Upper lobe of left lung (tissue), 6 donors: ENCODE results near the gene MBP. TPM values are rescaled to one million over a fixed set of nuclear protein-coding genes. Genes with fewer than 3 reads are reported as not detected.
A peak's percentile ranks its signal among the peaks of the same experiment; 100 is the strongest.

Experiments
- ATAC-seq, 2 donors: fragments of 200-7000 bp; cut with Tn5 transposase; one replicate each; pipeline ENCODE4 v1.9.1; 2022; ENCODE audit warnings: mild to moderate bottlenecking in 2 of 2, moderate library complexity in 2 of 2; ENCODE audit not compliant: low FRiP score in 2 of 2
- DNase-seq, 2 donors: peaks; one replicate each; pipeline ENCODE4 v3.0.0-alpha.2; 2019 to 2020
- H3K27ac ChIP-seq, 4 donors: fragments of 200-600 bp; sonication (generic); one replicate each; pipeline ENCODE4 v1.5.1; 2016 to 2019
- H3K27me3 ChIP-seq, 4 donors: fragments of 200-600 bp; sonication (generic); one replicate each; pipeline ENCODE4 v1.5.1; 2017 to 2019
- H3K36me3 ChIP-seq, 4 donors: fragments of 200-600 bp; sonication (generic); one replicate each; pipeline ENCODE4 v1.5.1; 2016 to 2019
- H3K4me1 ChIP-seq, 4 donors: fragments of 200-600 bp; sonication (generic); one replicate each; pipeline ENCODE4 v1.5.1; 2018 to 2019
- H3K4me3 ChIP-seq, 4 donors: fragments of 200-600 bp; sonication (generic); one replicate each; pipeline ENCODE4 v1.5.1; 2017 to 2019; ENCODE audit warnings: mild to moderate bottlenecking in 2 of 4, moderate library complexity in 1 of 4
- H3K9me3 ChIP-seq, 4 donors: fragments of 200-600 bp; sonication (generic); one replicate each; pipeline ENCODE4 v1.5.1; 2018 to 2019
- EP300 ChIP-seq, 4 donors: sonication (generic); formaldehyde crosslinking; IDR thresholded peaks; one replicate each; pipeline ENCODE4 v1.5.1; 2017; ENCODE audit warnings: antibody characterized with exemption in 4 of 4, control low read depth in 2 of 4
- POLR2A ChIP-seq, 4 donors: fragments of 450-650 bp; IDR thresholded peaks; one replicate each; pipeline ENCODE4 v1.5.1; 2016 to 2017; ENCODE audit warnings: antibody characterized with exemption in 4 of 4, mild to moderate bottlenecking in 2 of 4
- POLR2AphosphoS5 ChIP-seq, 2 donors: sonication (generic); formaldehyde crosslinking; IDR thresholded peaks; one replicate each; pipeline ENCODE4 v1.5.1; 2017; ENCODE audit warnings: antibody characterized with exemption in 2 of 2
- WGBS, 2 donors: methylation state at CpG; one replicate each; pipeline ENCODE4 v1.1.5; 2017 to 2018; 5-methylcytosine and 5-hydroxymethylcytosine counted together
- total RNA-seq, 6 donors: library from RNA; depleted of rRNA in 4 of 6; stranded (reverse); fragments of >200 nt in 4 of 6; gene quantifications; one replicate each; pipeline versions ENCODE4 v1.1.0 to v1.2.1, GENCODE V29; 2016 to 2021
- TF ChIP-seq, protein P1 (sequence below), 6 experiments: fragments of 450-650 bp in 4 of 6; fragments of 200-600 bp in 2 of 6; sonication (generic) in 2 of 6; IDR thresholded peaks; one replicate each; pipeline ENCODE4 v1.5.1; 2016 to 2019; ENCODE audit warnings: antibody characterized with exemption in 6 of 6
- donor health status: DM: no; HTN: no; CAD: no; lungs with moderate emphysema.
- donor health status: DM: no; HTN: yes; CAD: no; lungs with severe emphysema.

The MBP gene
- total RNA-seq, 6 donors from 2014 or later: 55.5 to 87.6 (median 68.8) TPM

DNA sequence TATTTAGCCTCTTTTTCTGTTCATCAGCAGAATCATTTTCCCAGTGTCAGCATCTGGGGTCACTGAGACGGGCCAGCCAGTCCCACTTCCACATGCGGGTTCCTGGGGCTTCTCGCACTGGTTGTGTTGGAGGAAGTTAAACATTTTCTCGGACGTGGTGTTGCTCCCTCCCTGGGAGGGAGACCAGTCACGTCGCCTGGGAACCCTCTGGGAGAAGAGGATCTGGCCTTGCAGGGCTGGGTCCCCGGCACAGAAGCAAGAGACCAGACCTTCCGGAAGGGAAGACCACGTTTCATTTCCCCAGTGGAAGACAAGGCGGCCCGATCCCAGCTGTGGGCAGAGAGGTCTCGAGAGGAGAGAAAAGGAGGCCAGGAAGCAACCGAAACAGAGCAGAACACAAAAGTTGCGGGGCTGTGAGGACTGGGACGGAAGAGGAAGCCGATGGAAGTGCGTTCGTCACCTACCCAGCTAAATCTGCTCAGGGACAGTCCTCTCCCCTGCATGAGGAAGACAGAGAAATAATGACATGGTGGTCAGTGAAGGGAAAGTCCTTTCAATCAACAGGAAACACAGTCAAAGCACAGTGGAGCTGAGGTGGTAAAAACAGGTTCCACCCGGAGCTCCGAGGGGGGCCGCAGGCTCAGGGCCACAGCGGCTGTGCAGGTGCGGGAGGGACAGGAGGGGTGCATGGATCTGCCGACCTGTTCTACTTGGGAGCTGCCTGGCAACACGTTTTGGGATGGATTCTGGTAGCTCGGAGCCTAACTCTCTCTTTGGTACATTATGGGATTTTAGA is 144.4 kb downstream of the MBP start:
- Histone ChIP-seq H3K4me1 (peaks cover 0 to 3% (median 2%) of the 10 kb centered on the region in 4 donors), H3K36me3 (no peaks in the 10 kb centered on the region), H3K27ac (peak overlapping the region in 1 of 4 donors; percentile 69), H3K9me3 (no peaks in the 10 kb centered on the region), H3K4me3 (no peak overlapping the region), H3K27me3 (no peaks in the 10 kb centered on the region)
- TF ChIP-seq, protein P1, sequence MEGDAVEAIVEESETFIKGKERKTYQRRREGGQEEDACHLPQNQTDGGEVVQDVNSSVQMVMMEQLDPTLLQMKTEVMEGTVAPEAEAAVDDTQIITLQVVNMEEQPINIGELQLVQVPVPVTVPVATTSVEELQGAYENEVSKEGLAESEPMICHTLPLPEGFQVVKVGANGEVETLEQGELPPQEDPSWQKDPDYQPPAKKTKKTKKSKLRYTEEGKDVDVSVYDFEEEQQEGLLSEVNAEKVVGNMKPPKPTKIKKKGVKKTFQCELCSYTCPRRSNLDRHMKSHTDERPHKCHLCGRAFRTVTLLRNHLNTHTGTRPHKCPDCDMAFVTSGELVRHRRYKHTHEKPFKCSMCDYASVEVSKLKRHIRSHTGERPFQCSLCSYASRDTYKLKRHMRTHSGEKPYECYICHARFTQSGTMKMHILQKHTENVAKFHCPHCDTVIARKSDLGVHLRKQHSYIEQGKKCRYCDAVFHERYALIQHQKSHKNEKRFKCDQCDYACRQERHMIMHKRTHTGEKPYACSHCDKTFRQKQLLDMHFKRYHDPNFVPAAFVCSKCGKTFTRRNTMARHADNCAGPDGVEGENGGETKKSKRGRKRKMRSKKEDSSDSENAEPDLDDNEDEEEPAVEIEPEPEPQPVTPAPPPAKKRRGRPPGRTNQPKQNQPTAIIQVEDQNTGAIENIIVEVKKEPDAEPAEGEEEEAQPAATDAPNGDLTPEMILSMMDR (IDR thresholded peaks at IDR 0.05): no peak
- TF ChIP-seq POLR2A (IDR thresholded peaks at IDR 0.05): peak in 1 of 4 donors; percentile 47
- DNase-seq (peak in 1 of 2 donors; percentile 48), ATAC-seq (peak in 1 of 2 donors; percentile 75)
- WGBS, 2 donors: 69% methylated on average over 26 to 27 of the region's 27 CpGs

DNA sequence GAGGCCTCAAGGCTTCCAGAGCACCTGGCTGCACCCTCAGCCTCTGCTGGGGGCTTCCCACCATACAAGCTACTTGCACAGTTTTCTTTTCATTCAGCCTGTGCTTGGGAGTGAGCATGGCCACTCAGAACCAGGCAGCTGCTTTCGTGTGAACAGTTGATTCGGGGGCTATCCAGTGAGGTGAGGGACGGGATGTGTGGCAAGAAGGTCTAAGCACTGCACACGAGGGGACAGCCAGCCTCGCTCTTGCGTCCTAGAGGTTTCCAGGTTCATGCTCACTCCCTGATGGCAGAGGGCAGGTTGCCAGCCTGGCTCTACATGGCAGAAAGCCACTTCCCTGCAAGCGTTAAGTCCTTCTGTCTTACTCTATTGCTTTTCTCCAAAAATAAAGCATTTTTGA is 146.2 kb downstream of the MBP start:
- Histone ChIP-seq H3K27me3 (no peaks in the 10 kb centered on the region), H3K4me1 (peaks cover 0 to 7% (median 4%) of the 10 kb centered on the region in 4 donors), H3K4me3 (no peak overlapping the region), H3K36me3 (no peaks in the 10 kb centered on the region), H3K9me3 (no peaks in the 10 kb centered on the region), H3K27ac (no peak overlapping the region)
- 78 to 91% methylated on average over 5 to 7 of the region's 7 CpGs for WGBS, 2 donors
- TF ChIP-seq, protein P1 (IDR thresholded peaks at IDR 0.05): no peak
- ATAC-seq (no peak), DNase-seq (no peak)

- 95 to 98% methylated on average over 9 of the region's 9 CpGs for WGBS, 2 donors
- no peak overlapping the region for H3K4me3 ChIP-seq
- no peaks in the 10 kb centered on the region for H3K36me3 ChIP-seq
- peaks cover 0 to 7% (median 4%) of the 10 kb centered on the region in 4 donors for H3K4me1 ChIP-seq
- no peak for TF ChIP-seq POLR2A (IDR thresholded peaks at IDR 0.05)
- no peak for TF ChIP-seq EP300 (IDR thresholded peaks at IDR 0.05)
- TF ChIP-seq POLR2AphosphoS5 (IDR thresholded peaks at IDR 0.05): no peak
- TF ChIP-seq, protein P1 (IDR thresholded peaks at IDR 0.05): no peak
- no peak for ATAC-seq
- no peaks in the 10 kb centered on the region for H3K9me3 ChIP-seq
- H3K27ac ChIP-seq: no peak overlapping the region
- no peak for DNase-seq
- no peaks in the 10 kb centered on the region for H3K27me3 ChIP-seq
Observed at GRCh38 chr18:76985951-76986236, 146.7 kb downstream of the MBP start.

DNA sequence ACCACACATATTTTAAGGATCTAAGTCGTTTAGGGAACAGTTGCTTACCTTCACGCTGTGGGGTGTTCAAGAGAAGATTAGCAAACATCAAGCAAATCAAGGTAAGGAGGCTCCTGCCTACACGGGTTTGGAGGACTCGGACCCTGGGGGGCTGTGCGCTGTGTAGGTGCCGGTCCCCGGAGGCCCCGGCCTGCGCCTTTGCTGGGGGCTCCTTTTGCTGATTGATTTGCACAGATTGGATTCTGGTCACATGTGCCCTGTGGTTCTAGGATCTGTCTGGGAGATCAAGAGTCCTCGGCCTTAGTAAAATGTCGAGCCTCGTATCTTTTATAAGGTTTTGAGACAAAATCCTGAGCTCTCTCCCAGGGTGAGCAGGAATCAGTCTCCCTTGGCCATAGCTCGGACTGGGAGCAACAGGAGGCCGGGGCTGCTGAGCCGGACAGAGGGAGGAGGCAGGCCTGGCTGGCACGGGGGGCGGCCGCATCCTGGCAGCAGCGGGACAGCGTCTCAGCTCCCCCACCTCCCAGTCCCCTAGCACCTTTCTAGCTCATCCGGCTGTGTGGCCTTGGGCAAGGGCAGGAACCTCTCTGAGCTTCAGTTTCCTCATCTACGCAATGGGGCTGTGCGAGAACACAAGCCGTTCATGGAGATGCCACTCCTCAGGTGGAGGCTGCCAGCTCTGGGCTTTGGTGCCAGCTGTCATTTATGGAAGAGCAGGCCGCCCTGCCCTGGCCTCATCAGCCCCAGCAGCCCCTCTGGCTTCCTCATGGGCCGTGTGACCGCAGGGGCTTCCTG is 147.2 kb downstream of the MBP start:
- H3K4me3 ChIP-seq: no peak overlapping the region
- no peaks in the 10 kb centered on the region for H3K36me3 ChIP-seq
- DNase-seq: no peak
- no peak for ATAC-seq
- no peaks in the 10 kb centered on the region for H3K27me3 ChIP-seq
- peaks cover 0 to 7% (median 4%) of the 10 kb centered on the region in 4 donors for H3K4me1 ChIP-seq
- no peak overlapping the region for H3K27ac ChIP-seq
- H3K9me3 ChIP-seq: no peaks in the 10 kb centered on the region
- WGBS, 2 donors: 94 to 96% methylated on average over 5 to 27 of the region's 27 CpGs
- TF ChIP-seq POLR2A (IDR thresholded peaks at IDR 0.05) (no peak), EP300 (IDR thresholded peaks at IDR 0.05) (no peak), POLR2AphosphoS5 (IDR thresholded peaks at IDR 0.05) (no peak)
- TF ChIP-seq, protein P1 (IDR thresholded peaks at IDR 0.05): no peak
